GM08714 (cell line): ENCODE results near the gene RRAGD.
"Not testable (repeated sequence)": the region's sequence is repeated elsewhere in the genome, so short reads cannot be mapped to it uniquely, and the experiment has no call there.

ENCODE experiments used
- H3K4me3 ChIP-seq: fragments of 200-500 bp; sonication (Bioruptor generic); 2 replicates; pipeline ENCODE4 v1.5.1; 2014; ENCODE audit warnings: mild to moderate bottlenecking, low read length, inconsistent platforms
- ZNF274 ChIP-seq: IDR thresholded peaks from 2 replicates; pipeline ENCODE4 v1.6.1; 2012; ENCODE audit warnings: mild to moderate bottlenecking, low read depth, low read length

The RRAGD gene

GRCh38 chr6:89402776-89403175, 9.3 kb downstream of the RRAGD start:
- TF ChIP-seq ZNF274: no peak
- H3K4me3 ChIP-seq: no peak overlapping the region

GRCh38 chr6:89400912-89401399, 11.1 kb downstream of the RRAGD start:
- H3K4me3 ChIP-seq: no peak overlapping the region
- no peak for TF ChIP-seq ZNF274

GRCh38 chr6:89400050-89400449, 12.0 kb downstream of the RRAGD start:
- TF ChIP-seq ZNF274: no peak
- no peak overlapping the region for H3K4me3 ChIP-seq

- H3K4me3 ChIP-seq: no peak overlapping the region
- TF ChIP-seq ZNF274: no peak
These were observed 13.1 kb downstream of the RRAGD start for GRCh38 chr6:89398762-89399525.

- not testable (repeated sequence) for H3K4me3 ChIP-seq
These were observed 14.2 kb downstream of the RRAGD start for GRCh38 chr6:89397884-89398283.

- no peak overlapping the region for H3K4me3 ChIP-seq
- no peak for TF ChIP-seq ZNF274
These were observed 18.4 kb downstream of the RRAGD start for GRCh38 chr6:89393659-89394058.

GRCh38 chr6:89392823-89393222, 19.2 kb downstream of the RRAGD start:
- H3K4me3 ChIP-seq: no peak overlapping the region
- TF ChIP-seq ZNF274: no peak

- H3K4me3 ChIP-seq: no peak overlapping the region
- no peak for TF ChIP-seq ZNF274
These were observed 23.2 kb downstream of the RRAGD start for GRCh38 chr6:89388846-89389245.

GRCh38 chr6:89387516-89388201, 24.4 kb downstream of the RRAGD start:
- no peak for TF ChIP-seq ZNF274
- no peak overlapping the region; the same call in 1 of the 2 replicates for H3K4me3 ChIP-seq

GRCh38 chr6:89386917-89387491, 25.1 kb downstream of the RRAGD start:
- no peak overlapping the region for H3K4me3 ChIP-seq
- no peak for TF ChIP-seq ZNF274

- TF ChIP-seq ZNF274: no peak
- H3K4me3 ChIP-seq: no peak overlapping the region
These were observed 26.2 kb downstream of the RRAGD start for GRCh38 chr6:89385846-89386245.

GRCh38 chr6:89385156-89385667, 26.9 kb downstream of the RRAGD start:
- no peak overlapping the region for H3K4me3 ChIP-seq
- no peak for TF ChIP-seq ZNF274

- no peak for TF ChIP-seq ZNF274
- H3K4me3 ChIP-seq: no peak overlapping the region
These were observed 31.0 kb downstream of the RRAGD start for GRCh38 chr6:89381031-89381430.

- H3K4me3 ChIP-seq: no peak overlapping the region
- TF ChIP-seq ZNF274: no peak
These were observed 32.8 kb downstream of the RRAGD start for GRCh38 chr6:89379281-89379680.

GRCh38 chr6:89378628-89379027, 33.4 kb downstream of the RRAGD start:
- no peak for TF ChIP-seq ZNF274
- H3K4me3 ChIP-seq: no peak overlapping the region
